ENCODE measurements around the gene TRNAU1AP. TPM values are rescaled to one million over a fixed set of nuclear protein-coding genes. Genes with fewer than 3 reads are reported as not detected.

The TRNAU1AP gene
- total and polyA plus RNA-seq, 2 of the 13 experiments (the other 11 are each of a cell fraction or from before 2014, with no cell fraction given), result 29.0 to 42.9 TPM

- 0 out of 2 replicates have a peak, but pooled peaks have one; percentile 22 for TF ChIP-seq TFDP1 (CRISPR knock-in tag; IDR thresholded peaks at IDR 0.05; ENCODE audit: borderline replicate concordance)
- no peak for TF ChIP-seq U2AF1 (optimal IDR thresholded peaks at IDR 0.05; ENCODE audit: low read depth, low read length)
- peak; percentile 45; the same call in 1 of the 2 replicates for TF ChIP-seq ZNF274 (CRISPR knock-in tag; IDR thresholded peaks at IDR 0.05)
- TF ChIP-seq ZBTB42 (CRISPR knock-in tag; IDR thresholded peaks at IDR 0.05), result no peak
- TF ChIP-seq CENPT (CRISPR knock-in tag; IDR thresholded peaks at IDR 0.05; ENCODE audit: low read depth), result peak; percentile 55; the same call in 1 of the 2 replicates
- TF ChIP-seq MZF1 (CRISPR knock-in tag; IDR thresholded peaks at IDR 0.05; ENCODE audit: borderline replicate concordance), result no peak
- TF ChIP-seq ZNF383 (CRISPR knock-in tag; IDR thresholded peaks at IDR 0.05; ENCODE audit: borderline replicate concordance), result no peak
- peak; percentile 67; the same call in 1 of the 2 replicates for TF ChIP-seq SRY (CRISPR knock-in tag; IDR thresholded peaks at IDR 0.05)
- no peak for TF ChIP-seq RAD51 (IDR thresholded peaks at IDR 0.05; ENCODE audit: borderline replicate concordance)
- TF ChIP-seq, protein P1, sequence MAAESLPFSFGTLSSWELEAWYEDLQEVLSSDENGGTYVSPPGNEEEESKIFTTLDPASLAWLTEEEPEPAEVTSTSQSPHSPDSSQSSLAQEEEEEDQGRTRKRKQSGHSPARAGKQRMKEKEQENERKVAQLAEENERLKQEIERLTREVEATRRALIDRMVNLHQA (CRISPR knock-in tag; IDR thresholded peaks at IDR 0.05), result no peak
- TF ChIP-seq MTERF4 (CRISPR knock-in tag; IDR thresholded peaks at IDR 0.05), result no peak
- TF ChIP-seq NPAS2 (CRISPR knock-in tag; IDR thresholded peaks at IDR 0.05; ENCODE audit: borderline replicate concordance), result no peak
- no peak for TF ChIP-seq ZBTB7A (CRISPR knock-in tag; IDR thresholded peaks at IDR 0.05)
- TF ChIP-seq RFX1 (IDR thresholded peaks at IDR 0.05), result no peak
- TF ChIP-seq ZFAT (CRISPR knock-in tag; conservative IDR thresholded peaks at IDR 0.05), result no peak
- no peak for TF ChIP-seq KAT2B (IDR thresholded peaks at IDR 0.05; ENCODE audit: borderline replicate concordance, low read depth, low read length)
- TF ChIP-seq ADNP (CRISPR knock-in tag; IDR thresholded peaks at IDR 0.05), result no peak
- TF ChIP-seq, protein P2, sequence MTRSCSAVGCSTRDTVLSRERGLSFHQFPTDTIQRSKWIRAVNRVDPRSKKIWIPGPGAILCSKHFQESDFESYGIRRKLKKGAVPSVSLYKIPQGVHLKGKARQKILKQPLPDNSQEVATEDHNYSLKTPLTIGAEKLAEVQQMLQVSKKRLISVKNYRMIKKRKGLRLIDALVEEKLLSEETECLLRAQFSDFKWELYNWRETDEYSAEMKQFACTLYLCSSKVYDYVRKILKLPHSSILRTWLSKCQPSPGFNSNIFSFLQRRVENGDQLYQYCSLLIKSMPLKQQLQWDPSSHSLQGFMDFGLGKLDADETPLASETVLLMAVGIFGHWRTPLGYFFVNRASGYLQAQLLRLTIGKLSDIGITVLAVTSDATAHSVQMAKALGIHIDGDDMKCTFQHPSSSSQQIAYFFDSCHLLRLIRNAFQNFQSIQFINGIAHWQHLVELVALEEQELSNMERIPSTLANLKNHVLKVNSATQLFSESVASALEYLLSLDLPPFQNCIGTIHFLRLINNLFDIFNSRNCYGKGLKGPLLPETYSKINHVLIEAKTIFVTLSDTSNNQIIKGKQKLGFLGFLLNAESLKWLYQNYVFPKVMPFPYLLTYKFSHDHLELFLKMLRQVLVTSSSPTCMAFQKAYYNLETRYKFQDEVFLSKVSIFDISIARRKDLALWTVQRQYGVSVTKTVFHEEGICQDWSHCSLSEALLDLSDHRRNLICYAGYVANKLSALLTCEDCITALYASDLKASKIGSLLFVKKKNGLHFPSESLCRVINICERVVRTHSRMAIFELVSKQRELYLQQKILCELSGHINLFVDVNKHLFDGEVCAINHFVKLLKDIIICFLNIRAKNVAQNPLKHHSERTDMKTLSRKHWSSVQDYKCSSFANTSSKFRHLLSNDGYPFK (CRISPR knock-in tag; IDR thresholded peaks at IDR 0.05; ENCODE audit: borderline replicate concordance), result no peak
- TF ChIP-seq, protein P3, sequence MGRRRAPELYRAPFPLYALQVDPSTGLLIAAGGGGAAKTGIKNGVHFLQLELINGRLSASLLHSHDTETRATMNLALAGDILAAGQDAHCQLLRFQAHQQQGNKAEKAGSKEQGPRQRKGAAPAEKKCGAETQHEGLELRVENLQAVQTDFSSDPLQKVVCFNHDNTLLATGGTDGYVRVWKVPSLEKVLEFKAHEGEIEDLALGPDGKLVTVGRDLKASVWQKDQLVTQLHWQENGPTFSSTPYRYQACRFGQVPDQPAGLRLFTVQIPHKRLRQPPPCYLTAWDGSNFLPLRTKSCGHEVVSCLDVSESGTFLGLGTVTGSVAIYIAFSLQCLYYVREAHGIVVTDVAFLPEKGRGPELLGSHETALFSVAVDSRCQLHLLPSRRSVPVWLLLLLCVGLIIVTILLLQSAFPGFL (CRISPR knock-in tag; IDR thresholded peaks at IDR 0.05), result no peak
- no peak for TF ChIP-seq SMYD3 (CRISPR knock-in tag; IDR thresholded peaks at IDR 0.05)
- no peak for TF ChIP-seq ZNF891 (CRISPR knock-in tag; IDR thresholded peaks at IDR 0.05)
- TF ChIP-seq ZNF660 (CRISPR knock-in tag; IDR thresholded peaks at IDR 0.05; ENCODE audit: borderline replicate concordance, low read depth), result no peak
- no peak for TF ChIP-seq ELF4 (CRISPR knock-in tag; IDR thresholded peaks at IDR 0.05; ENCODE audit: borderline replicate concordance)
- no peak for TF ChIP-seq MLLT10 (CRISPR knock-in tag; IDR thresholded peaks at IDR 0.05)
These were observed 39.6 kb downstream of the TRNAU1AP start (continued) for GRCh38 chr1:28592321-28593071.
